Neural progenitor cell (in vitro differentiated cells): ENCODE results near the gene SGCD. TPM values are rescaled to one million over a fixed set of nuclear protein-coding genes. Genes with fewer than 3 reads are reported as not detected.

Experiments used
- DNase-seq: peaks from one replicate; pipeline ENCODE4 v3.0.0-alpha.2; 2016; ENCODE audit warnings: low spot score
- H2AFZ ChIP-seq: fragments of 200-600 bp; sonication (generic); replicated peaks from 2 replicates; pipeline ENCODE4 v1.6.1; 2016; ENCODE audit warnings: antibody characterized with exemption
- H3F3A ChIP-seq: fragments of 200-600 bp; sonication (generic); 2 replicates; pipeline ENCODE4 v1.6.1; 2016; ENCODE audit warnings: antibody characterized with exemption, low read depth
- H3K27ac ChIP-seq: fragments of 200-600 bp; sonication (generic); 2 replicates; pipeline ENCODE4 v1.5.1; 2016; ENCODE audit warnings: mild to moderate bottlenecking
- H3K27me3 ChIP-seq: fragments of 200-600 bp; sonication (generic); 2 replicates; pipeline ENCODE4 v1.6.1; 2016; ENCODE audit warnings: mild to moderate bottlenecking, moderate library complexity
- H3K36me3 ChIP-seq: fragments of 200-600 bp; sonication (generic); 2 replicates; pipeline ENCODE4 v1.5.1; 2016
- H3K4me1 ChIP-seq: fragments of 200-600 bp; sonication (generic); 2 replicates; pipeline ENCODE4 v1.6.1; 2016; ENCODE audit warnings: mixed run types
- H3K4me2 ChIP-seq: fragments of 200-600 bp; sonication (generic); 2 replicates; pipeline ENCODE4 v1.6.1; 2016
- H3K4me3 ChIP-seq: fragments of 200-600 bp; sonication (generic); 2 replicates; pipeline ENCODE4 v1.5.1; 2016
- H3K79me2 ChIP-seq: fragments of 200-600 bp; sonication (generic); 2 replicates; pipeline ENCODE4 v1.6.1; 2016; ENCODE audit warnings: low read depth
- H3K9ac ChIP-seq: fragments of 200-600 bp; sonication (generic); 2 replicates; pipeline ENCODE4 v1.6.1; 2016
- H3K9me3 ChIP-seq: fragments of 200-600 bp; sonication (generic); 2 replicates; pipeline ENCODE4 v1.5.1; 2016; ENCODE audit warnings: low read depth
- H4K20me1 ChIP-seq: fragments of 200-600 bp; sonication (generic); 2 replicates; pipeline ENCODE4 v1.6.1; 2016; ENCODE audit warnings: low read depth
- H3K27ac Mint-ChIP-seq: 3 replicates; pipeline ENCODE4 v1.8.0; 2021; ENCODE audit warnings: mixed read lengths
- H3K27me3 Mint-ChIP-seq: 2 replicates; pipeline ENCODE4 v1.8.0; 2022; ENCODE audit warnings: low read depth, mild to moderate bottlenecking, inconsistent platforms, moderate library complexity, mixed read lengths; ENCODE audit not compliant: insufficient read depth
- H3K36me3 Mint-ChIP-seq: 3 replicates; pipeline ENCODE4 v1.8.0; 2021; ENCODE audit warnings: mixed read lengths
- H3K4me1 Mint-ChIP-seq: 3 replicates; pipeline ENCODE4 v1.8.0; 2021; ENCODE audit warnings: mixed read lengths
- H3K4me3 Mint-ChIP-seq: 3 replicates; pipeline ENCODE4 v1.8.0; 2021; ENCODE audit warnings: mild to moderate bottlenecking, moderate library complexity, mixed read lengths
- H3K9me3 Mint-ChIP-seq: 3 replicates; pipeline ENCODE4 v1.8.0; 2020; ENCODE audit warnings: mixed read lengths
- CTCF ChIP-seq: fragments of 200-600 bp; sonication (generic); IDR thresholded peaks from 2 replicates; pipeline ENCODE4 v1.5.1; 2017; ENCODE audit warnings: antibody characterized with exemption, mild to moderate bottlenecking
- EZH2 ChIP-seq: fragments of 200-600 bp; sonication (generic); IDR thresholded peaks from 2 replicates; pipeline ENCODE4 v1.6.1; 2017; ENCODE audit warnings: antibody characterized with exemption, mild to moderate bottlenecking, moderate library complexity
- EZH2phosphoT487 ChIP-seq: fragments of 200-600 bp; sonication (generic); IDR thresholded peaks from 2 replicates; pipeline ENCODE4 v1.6.1; 2017; ENCODE audit warnings: antibody characterized with exemption
- total RNA-seq: library from RNA; depleted of rRNA; stranded (reverse); fragments of >200 nt; gene quantifications from 2 replicates; pipeline ENCODE4 v1.2.3, GENCODE V29; 2015; ENCODE audit warnings: low replicate concordance

Gene SGCD
- total RNA-seq, 1 donor from 2014 or later, result not detected

- no peaks in the 10 kb centered on the region for H3K9me3 Mint-ChIP-seq
- no peaks in the 10 kb centered on the region for H3K27me3 ChIP-seq
- H3K4me2 ChIP-seq, result no peak overlapping the region
- no peaks in the 10 kb centered on the region for H4K20me1 ChIP-seq
- H3K27ac Mint-ChIP-seq, result no peak overlapping the region
- H3K79me2 ChIP-seq, result no peaks in the 10 kb centered on the region
- TF ChIP-seq EZH2phosphoT487 (no peak), EZH2 (no peak), CTCF (no peak)
- no peaks in the 10 kb centered on the region for H3K27me3 Mint-ChIP-seq
- DNase-seq, result no peak
- H3K9ac ChIP-seq, result no peak overlapping the region
- no peaks in the 10 kb centered on the region for H3F3A ChIP-seq
- H3K27ac ChIP-seq, result no peak overlapping the region
- H3K36me3 Mint-ChIP-seq, result no peaks in the 10 kb centered on the region
- H3K4me1 ChIP-seq, result peaks cover 4% of the 10 kb centered on the region
- no peaks in the 10 kb centered on the region for H3K9me3 ChIP-seq
- H3K36me3 ChIP-seq, result no peaks in the 10 kb centered on the region
- H3K4me3 Mint-ChIP-seq, result no peak overlapping the region
- no peak overlapping the region for H3K4me3 ChIP-seq
- H2AFZ ChIP-seq, result no peak overlapping the region
- peaks cover 9% of the 10 kb centered on the region for H3K4me1 Mint-ChIP-seq
These were observed 233.0 kb downstream of the SGCD start for GRCh38 chr5:156560002-156560401.

- no peak for DNase-seq
- H3K79me2 ChIP-seq, result no peaks in the 10 kb centered on the region
- no peaks in the 10 kb centered on the region for H3K9me3 ChIP-seq
- H3K9ac ChIP-seq, result no peak overlapping the region
- no peaks in the 10 kb centered on the region for H3F3A ChIP-seq
- Mint-ChIP-seq H3K27ac (no peak overlapping the region), H3K4me3 (no peak overlapping the region), H3K4me1 (peaks cover 9% of the 10 kb centered on the region), H3K27me3 (no peaks in the 10 kb centered on the region), H3K36me3 (no peaks in the 10 kb centered on the region), H3K9me3 (peaks cover 4% of the 10 kb centered on the region)
- no peak overlapping the region for H3K4me2 ChIP-seq
- H3K27ac ChIP-seq, result no peak overlapping the region
- H3K4me3 ChIP-seq, result no peak overlapping the region
- H3K4me1 ChIP-seq, result peaks cover 4% of the 10 kb centered on the region
- no peak overlapping the region for H2AFZ ChIP-seq
- H3K36me3 ChIP-seq, result no peaks in the 10 kb centered on the region
- no peaks in the 10 kb centered on the region for H3K27me3 ChIP-seq
- TF ChIP-seq EZH2phosphoT487, result no peak
- TF ChIP-seq EZH2, result no peak
- TF ChIP-seq CTCF, result no peak
- H4K20me1 ChIP-seq, result no peaks in the 10 kb centered on the region
These were observed 234.7 kb downstream of the SGCD start for GRCh38 chr5:156561651-156562050.

- H3K4me3 Mint-ChIP-seq, result no peak overlapping the region
- H3K9ac ChIP-seq, result no peak overlapping the region
- H3K9me3 Mint-ChIP-seq, result peaks cover 3% of the 10 kb centered on the region
- no peak overlapping the region for H3K4me3 ChIP-seq
- DNase-seq, result no peak
- no peaks in the 10 kb centered on the region for H3K36me3 Mint-ChIP-seq
- H3K9me3 ChIP-seq, result no peaks in the 10 kb centered on the region
- H3K27ac ChIP-seq, result no peak overlapping the region
- no peak overlapping the region for H3K4me2 ChIP-seq
- H3K4me1 Mint-ChIP-seq, result no peaks in the 10 kb centered on the region
- no peaks in the 10 kb centered on the region for H3K4me1 ChIP-seq
- H3K79me2 ChIP-seq, result no peaks in the 10 kb centered on the region
- H3K36me3 ChIP-seq, result no peaks in the 10 kb centered on the region
- no peaks in the 10 kb centered on the region for H3K27me3 ChIP-seq
- H3K27ac Mint-ChIP-seq, result no peak overlapping the region
- H3F3A ChIP-seq, result no peaks in the 10 kb centered on the region
- TF ChIP-seq EZH2phosphoT487 (no peak), EZH2 (no peak), CTCF (no peak)
- H2AFZ ChIP-seq, result no peak overlapping the region
- no peaks in the 10 kb centered on the region for H3K27me3 Mint-ChIP-seq
- H4K20me1 ChIP-seq, result no peaks in the 10 kb centered on the region
These were observed 243.7 kb downstream of the SGCD start for GRCh38 chr5:156570615-156571014.

- H3K4me3 Mint-ChIP-seq, result no peak overlapping the region
- no peaks in the 10 kb centered on the region for H3F3A ChIP-seq
- no peaks in the 10 kb centered on the region for H3K9me3 ChIP-seq
- H3K27me3 ChIP-seq, result no peaks in the 10 kb centered on the region
- H3K36me3 ChIP-seq, result no peaks in the 10 kb centered on the region
- H4K20me1 ChIP-seq, result no peaks in the 10 kb centered on the region
- H3K79me2 ChIP-seq, result no peaks in the 10 kb centered on the region
- no peak overlapping the region for H3K9ac ChIP-seq
- no peaks in the 10 kb centered on the region for H3K4me1 Mint-ChIP-seq
- no peak overlapping the region for H3K4me2 ChIP-seq
- no peak overlapping the region for H3K27ac Mint-ChIP-seq
- no peak for TF ChIP-seq EZH2phosphoT487
- TF ChIP-seq EZH2, result no peak
- no peak for TF ChIP-seq CTCF
- H3K36me3 Mint-ChIP-seq, result no peaks in the 10 kb centered on the region
- H3K27me3 Mint-ChIP-seq, result peaks cover 3% of the 10 kb centered on the region
- peaks cover 17% of the 10 kb centered on the region for H3K9me3 Mint-ChIP-seq
- H3K27ac ChIP-seq, result no peak overlapping the region
- H3K4me3 ChIP-seq, result no peak overlapping the region
- H3K4me1 ChIP-seq, result no peaks in the 10 kb centered on the region
- no peak overlapping the region for H2AFZ ChIP-seq
- no peak for DNase-seq
These were observed 254.8 kb downstream of the SGCD start for GRCh38 chr5:156581725-156582124.
